WTC11 (cell line): ENCODE data around the gene KPNA4.

Source experiments
- ATF2 ChIP-seq: sonication (generic); formaldehyde crosslinking; IDR thresholded peaks from 2 replicates; pipeline ENCODE4 v1.8.1; 2022; ENCODE audit warnings: low read depth, missing genetic modification reagents, borderline replicate concordance
- ATF3 ChIP-seq: sonication (generic); formaldehyde crosslinking; conservative IDR thresholded peaks from 2 replicates; pipeline ENCODE4 v1.8.1; 2022; ENCODE audit warnings: mild to moderate bottlenecking, missing genetic modification reagents
- CBFB ChIP-seq: sonication (generic); formaldehyde crosslinking; IDR thresholded peaks from 2 replicates; pipeline ENCODE4 v1.8.1; 2022; ENCODE audit warnings: mild to moderate bottlenecking, low read depth, missing genetic modification reagents
- CTCF ChIP-seq: fragments of 200-600 bp; IDR thresholded peaks from 2 replicates; pipeline ENCODE4 v1.8.0; 2022; ENCODE audit warnings: antibody characterized with exemption
- FOXP4 ChIP-seq: sonication (generic); formaldehyde crosslinking; IDR thresholded peaks from 2 replicates; pipeline ENCODE4 v1.8.0; 2022; ENCODE audit warnings: mild to moderate bottlenecking, missing genetic modification reagents
- KAT7 ChIP-seq: sonication (generic); formaldehyde crosslinking; IDR thresholded peaks from 2 replicates; pipeline ENCODE4 v1.8.1; 2023; ENCODE audit warnings: missing genetic modification reagents, mild to moderate bottlenecking, borderline replicate concordance
- MYBL2 ChIP-seq: sonication (generic); formaldehyde crosslinking; IDR thresholded peaks from 2 replicates; pipeline ENCODE4 v1.8.1; 2023; ENCODE audit warnings: mild to moderate bottlenecking, moderate library complexity, missing genetic modification reagents
- TP53 ChIP-seq: sonication (generic); formaldehyde crosslinking; IDR thresholded peaks from 2 replicates; pipeline ENCODE4 v1.8.1; 2023; ENCODE audit warnings: mild to moderate bottlenecking, missing genetic modification reagents
- ZNF263 ChIP-seq: sonication (generic); formaldehyde crosslinking; IDR thresholded peaks from 2 replicates; pipeline ENCODE4 v1.8.1; 2022; ENCODE audit warnings: low read depth, mild to moderate bottlenecking, moderate library complexity, missing genetic modification reagents

- TF ChIP-seq CTCF, result no peak
- no peak for TF ChIP-seq ZNF263 (CRISPR knock-in tag)
- no peak for TF ChIP-seq ATF3
- no peak for TF ChIP-seq KAT7 (CRISPR knock-in tag)
- TF ChIP-seq MYBL2 (CRISPR knock-in tag), result no peak
- TF ChIP-seq ATF2 (CRISPR knock-in tag), result no peak
- no peak for TF ChIP-seq FOXP4 (CRISPR knock-in tag)
- no peak for TF ChIP-seq TP53 (CRISPR knock-in tag)
- no peak for TF ChIP-seq CBFB
These were observed 39.9 kb upstream of the KPNA4 start for GRCh38 chr3:160605315-160605714.
